Mesodermal cell (in vitro differentiated cells): ENCODE results near the gene C2CD2L.
A peak's percentile ranks its signal among the peaks of the same experiment; 100 is the strongest.

Experiments used
- H3K27ac ChIP-seq: 2 replicates; pipeline ENCODE4 v1.7.0; 2013; ENCODE audit warnings: mild to moderate bottlenecking, low read depth, low read length, moderate library complexity; ENCODE audit not compliant: severe bottlenecking
- H3K36me3 ChIP-seq: 2 replicates; pipeline ENCODE4 v1.7.1; 2013; ENCODE audit warnings: mild to moderate bottlenecking, low read length, moderate library complexity; ENCODE audit not compliant: control insufficient read depth, insufficient read depth
- H3K4me1 ChIP-seq: one replicate; pipeline ENCODE4 v1.7.1; 2013; ENCODE audit warnings: mild to moderate bottlenecking, low read length; ENCODE audit not compliant: insufficient read depth, control insufficient read depth, poor library complexity, severe bottlenecking
- H3K4me3 ChIP-seq: 2 replicates; pipeline ENCODE4 v1.7.0; 2013; ENCODE audit warnings: low read length, control low read depth, mild to moderate bottlenecking; ENCODE audit not compliant: insufficient read depth, poor library complexity, severe bottlenecking; ENCODE audit errors: extremely low read depth
- H3K9me3 ChIP-seq: 2 replicates; pipeline ENCODE4 v1.7.1; 2013; ENCODE audit warnings: mild to moderate bottlenecking, low read length, moderate library complexity; ENCODE audit not compliant: control insufficient read depth
- WGBS, 2 experiments: methylation state at CpG; one replicate each; pipeline ENCODE4 v1.1.5; 2013; ENCODE audit warnings: missing lambda C conversion rate in 2 of 2; ENCODE audit not compliant: insufficient coverage in 2 of 2; 5-methylcytosine and 5-hydroxymethylcytosine counted together

C2CD2L gene

GRCh38 chr11:119107538-119108145 lies 498 bp downstream of the C2CD2L start:
- peaks cover 16% of the 10 kb centered on the region for H3K4me1 ChIP-seq
- H3K36me3 ChIP-seq, result peaks cover 33% of the 10 kb centered on the region
- no peaks in the 10 kb centered on the region for H3K9me3 ChIP-seq
- no peak overlapping the region for H3K27ac ChIP-seq
- WGBS, 2 experiments, result 0 to 1% methylated on average over 43 to 51 of the region's 65 CpGs
- H3K4me3 ChIP-seq, result peak overlapping the region; percentile 75

GRCh38 chr11:119108146-119108856 lies 1.2 kb downstream of the C2CD2L start:
- H3K27ac ChIP-seq, result no peak overlapping the region
- no peaks in the 10 kb centered on the region for H3K9me3 ChIP-seq
- H3K4me1 ChIP-seq, result peaks cover 16% of the 10 kb centered on the region
- WGBS, 2 experiments, result 3 to 5% methylated on average over 4 of the region's 8 CpGs
- H3K36me3 ChIP-seq, result peaks cover 40% of the 10 kb centered on the region
- H3K4me3 ChIP-seq, result peak overlapping the region; percentile 75

- Histone ChIP-seq H3K9me3 (no peaks in the 10 kb centered on the region), H3K27ac (no peak overlapping the region), H3K36me3 (peaks cover 45% of the 10 kb centered on the region), H3K4me3 (no peak overlapping the region), H3K4me1 (peaks cover 17% of the 10 kb centered on the region)
- WGBS, 2 experiments, result 85 to 100% methylated on average over 1 to 2 of the region's 2 CpGs
These were observed 1.7 kb downstream of the C2CD2L start for GRCh38 chr11:119108857-119109221.

- peaks cover 17% of the 10 kb centered on the region for H3K4me1 ChIP-seq
- no peak overlapping the region for H3K27ac ChIP-seq
- H3K36me3 ChIP-seq, result peaks cover 55% of the 10 kb centered on the region
- H3K9me3 ChIP-seq, result no peaks in the 10 kb centered on the region
- no peak overlapping the region for H3K4me3 ChIP-seq
- WGBS, 2 experiments, result 93 to 100% methylated on average over 1 to 3 of the region's 3 CpGs
These were observed 2.7 kb downstream of the C2CD2L start for GRCh38 chr11:119109843-119110242.

- no peak overlapping the region for H3K4me3 ChIP-seq
- H3K36me3 ChIP-seq, result peaks cover 59% of the 10 kb centered on the region
- WGBS, 2 experiments, result 89 to 92% methylated on average over 5 to 7 of the region's 10 CpGs
- no peak overlapping the region for H3K27ac ChIP-seq
- peaks cover 17% of the 10 kb centered on the region for H3K4me1 ChIP-seq
- H3K9me3 ChIP-seq, result no peaks in the 10 kb centered on the region
These were observed 3.3 kb downstream of the C2CD2L start for GRCh38 chr11:119110439-119110838.

GRCh38 chr11:119111361-119111925 lies 4.3 kb downstream of the C2CD2L start:
- WGBS, 2 experiments, result 94 to 96% methylated on average over 9 to 11 of the region's 11 CpGs
- peaks cover 65% of the 10 kb centered on the region for H3K36me3 ChIP-seq
- no peak overlapping the region for H3K27ac ChIP-seq
- no peak overlapping the region for H3K4me3 ChIP-seq
- H3K9me3 ChIP-seq, result no peaks in the 10 kb centered on the region
- peaks cover 14% of the 10 kb centered on the region for H3K4me1 ChIP-seq

GRCh38 chr11:119112314-119113020 lies 5.3 kb downstream of the C2CD2L start:
- no peak overlapping the region for H3K27ac ChIP-seq
- no peaks in the 10 kb centered on the region for H3K9me3 ChIP-seq
- H3K4me1 ChIP-seq, result peaks cover 10% of the 10 kb centered on the region
- WGBS, 2 experiments, result 82 to 92% methylated on average over 7 of the region's 12 CpGs
- H3K36me3 ChIP-seq, result peaks cover 73% of the 10 kb centered on the region
- H3K4me3 ChIP-seq, result no peak overlapping the region

GRCh38 chr11:119113716-119114115 lies 6.6 kb downstream of the C2CD2L start:
- no peak overlapping the region for H3K4me3 ChIP-seq
- H3K9me3 ChIP-seq, result no peaks in the 10 kb centered on the region
- no peak overlapping the region for H3K27ac ChIP-seq
- 94 to 100% methylated on average over 4 to 8 of the region's 9 CpGs for WGBS, 2 experiments
- peaks cover 7% of the 10 kb centered on the region for H3K4me1 ChIP-seq
- peaks cover 82% of the 10 kb centered on the region for H3K36me3 ChIP-seq

GRCh38 chr11:119114351-119114750 lies 7.2 kb downstream of the C2CD2L start:
- Histone ChIP-seq H3K9me3 (no peaks in the 10 kb centered on the region), H3K36me3 (peaks cover 80% of the 10 kb centered on the region), H3K4me3 (no peak overlapping the region), H3K4me1 (peaks cover 6% of the 10 kb centered on the region), H3K27ac (no peak overlapping the region)
- 83 to 100% methylated on average over 3 to 4 of the region's 5 CpGs for WGBS, 2 experiments

GRCh38 chr11:119115484-119116234 lies 8.5 kb downstream of the C2CD2L start:
- H3K4me3 ChIP-seq, result no peak overlapping the region
- H3K36me3 ChIP-seq, result peaks cover 67% of the 10 kb centered on the region
- peaks cover 6% of the 10 kb centered on the region for H3K4me1 ChIP-seq
- H3K27ac ChIP-seq, result no peak overlapping the region
- no peaks in the 10 kb centered on the region for H3K9me3 ChIP-seq
- WGBS, 2 experiments, result 89 to 95% methylated on average over 21 to 22 of the region's 24 CpGs
